Measurements from ENCODE around the gene SCN2B. TPM values are rescaled to one million over a fixed set of nuclear protein-coding genes. Genes with fewer than 3 reads are reported as not detected.

The SCN2B gene
- polyA plus RNA-seq, 1 of the 3 experiments (the other 2 are of a cell fraction) = 0.05 TPM

DNA sequence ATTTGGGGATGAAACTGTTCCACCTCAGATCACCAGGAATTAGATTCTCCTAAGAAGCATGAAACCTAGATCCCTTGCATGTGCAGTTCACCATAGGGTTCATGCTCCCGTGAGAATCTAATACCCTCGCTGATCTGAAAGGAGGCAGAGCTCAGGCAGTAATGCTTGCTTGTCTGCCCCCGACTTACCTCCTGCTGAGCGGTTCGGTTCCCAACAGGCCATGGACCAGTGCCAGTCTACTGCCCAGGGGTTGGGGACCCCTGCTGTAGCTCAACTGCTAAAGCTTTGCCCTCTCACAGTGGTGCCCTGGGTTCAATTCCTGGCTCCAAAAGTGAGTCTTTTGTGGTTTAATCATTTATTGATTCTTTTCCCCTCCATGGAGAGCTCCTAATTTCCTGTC lies 45.0 kb upstream of the SCN2B start:
- ChIA-PET POLR2A (no interaction called here), CTCF (interaction anchor here (1.2 to 1.5 kb wide), 2 partner anchors 9 to 23 kb away, joined by 3 to 5 read pairs; no protein-coding TSS in a partner anchor)
- Histone ChIP-seq H3K4me2 (no peak overlapping the region), H3K9ac (no peak overlapping the region), H2AFZ (ENCODE audit: low read depth) (no peak overlapping the region), H3K27ac (ENCODE audit: low read depth in 2 of 2, low read length in 1 of 2) (no peak overlapping the region), H3K36me3 (replicated peaks in 1 of 2; ENCODE audit: control insufficient read depth in 1 of 2, insufficient read depth in 2 of 2, low read length in 1 of 2) (no peaks in the 10 kb centered on the region), H3K9me3 (no peaks in the 10 kb centered on the region), H4K20me1 (ENCODE audit: insufficient read depth) (no peaks in the 10 kb centered on the region), H3K4me3 (ENCODE audit: low read depth in 2 of 2, low read length in 1 of 2) (no peak overlapping the region), H3K79me2 (ENCODE audit: insufficient read depth) (no peaks in the 10 kb centered on the region), H3K9me2 (no peaks in the 10 kb centered on the region), H3F3A (replicated peaks; ENCODE audit: insufficient read depth) (no peaks in the 10 kb centered on the region), H3K27me3 (ENCODE audit: insufficient read depth) (peaks cover 40% of the 10 kb centered on the region), H3K4me1 (ENCODE audit: control insufficient read depth in 1 of 2, insufficient read depth in 2 of 2, low read depth in 1 of 2, low read length in 1 of 2) (no peaks in the 10 kb centered on the region; a peak in 1 of 4 replicates)
- no peak for TF ChIP-seq CHD2 (IDR thresholded peaks at IDR 0.05; ENCODE audit: low read length, partially characterized antibody)
- no peak for TF ChIP-seq RCOR1 (IDR thresholded peaks at IDR 0.05; ENCODE audit: low read length)
- TF ChIP-seq, protein P1, sequence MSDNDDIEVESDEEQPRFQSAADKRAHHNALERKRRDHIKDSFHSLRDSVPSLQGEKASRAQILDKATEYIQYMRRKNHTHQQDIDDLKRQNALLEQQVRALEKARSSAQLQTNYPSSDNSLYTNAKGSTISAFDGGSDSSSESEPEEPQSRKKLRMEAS (IDR thresholded peaks at IDR 0.05; ENCODE audit: low read depth) = no peak
- no peak for TF ChIP-seq SMC3 (IDR thresholded peaks at IDR 0.05; ENCODE audit: low read depth, low read length)
- no peak for TF ChIP-seq FOXM1 (IDR thresholded peaks at IDR 0.05; ENCODE audit: low read depth)
- no peak for TF ChIP-seq REST (IDR thresholded peaks at IDR 0.05; ENCODE audit: low read depth, low read length)
- no peak for TF ChIP-seq TCF12 (IDR thresholded peaks at IDR 0.05)
- TF ChIP-seq RAD21 (IDR thresholded peaks at IDR 0.05; ENCODE audit: low read length) = no peak
- no peak for TF ChIP-seq RFX5 (IDR thresholded peaks at IDR 0.05; ENCODE audit: low read length)
- TF ChIP-seq ZBTB33 (IDR thresholded peaks at IDR 0.05; ENCODE audit: borderline replicate concordance, low read depth) = no peak
- no peak for TF ChIP-seq CTCF (IDR thresholded peaks at IDR 0.05)
- TF ChIP-seq NFIC (IDR thresholded peaks at IDR 0.05; ENCODE audit: borderline replicate concordance) = no peak
- no peak for TF ChIP-seq NRF1 (IDR thresholded peaks at IDR 0.05; ENCODE audit: low read depth, low read length)
- no peak for TF ChIP-seq EP300 (IDR thresholded peaks at IDR 0.05; ENCODE audit: borderline replicate concordance in 1 of 2, low read depth in 1 of 2, low read length in 1 of 2)
- TF ChIP-seq SIN3A (IDR thresholded peaks at IDR 0.05; ENCODE audit: borderline replicate concordance, low read depth, low read length) = no peak
- TF ChIP-seq, protein P2, sequence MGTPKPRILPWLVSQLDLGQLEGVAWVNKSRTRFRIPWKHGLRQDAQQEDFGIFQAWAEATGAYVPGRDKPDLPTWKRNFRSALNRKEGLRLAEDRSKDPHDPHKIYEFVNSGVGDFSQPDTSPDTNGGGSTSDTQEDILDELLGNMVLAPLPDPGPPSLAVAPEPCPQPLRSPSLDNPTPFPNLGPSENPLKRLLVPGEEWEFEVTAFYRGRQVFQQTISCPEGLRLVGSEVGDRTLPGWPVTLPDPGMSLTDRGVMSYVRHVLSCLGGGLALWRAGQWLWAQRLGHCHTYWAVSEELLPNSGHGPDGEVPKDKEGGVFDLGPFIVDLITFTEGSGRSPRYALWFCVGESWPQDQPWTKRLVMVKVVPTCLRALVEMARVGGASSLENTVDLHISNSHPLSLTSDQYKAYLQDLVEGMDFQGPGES (IDR thresholded peaks at IDR 0.05; ENCODE audit: low read depth, low read length) = no peak
- 14% methylated on average over 3 of the region's 5 CpGs for WGBS (ENCODE audit: low lambda C conversion rate)
- DNase-seq = no peak

All from SK-N-SH (cell line).